Measurements from ENCODE around the gene FBXL17. TPM values are rescaled to one million over a fixed set of nuclear protein-coding genes. Genes with fewer than 3 reads are reported as not detected.
A peak's percentile ranks its signal among the peaks of the same experiment; 100 is the strongest.

Gene FBXL17
- total RNA-seq, 4 donors from 2014 or later = 14.4 to 22.0 (median 16.6) TPM

GRCh38 chr5:108367679-108368334 lies 14.1 kb downstream of the FBXL17 start:
- intact Hi-C loops (cut with DNase I) = no loop called here
- Histone ChIP-seq H3K27me3 (no peaks in the 10 kb centered on the region), H3K27ac (replicated peaks in 1 of 4) (no peak overlapping the region), H3K36me3 (peaks cover 0 to 9% (median 4%) of the 10 kb centered on the region in 4 donors), H3K4me1 (peaks cover 0 to 14% (median 11%) of the 10 kb centered on the region in 4 donors), H3K9me3 (peaks cover 0 to 9% (median 5%) of the 10 kb centered on the region in 4 donors), H3K4me3 (no peak overlapping the region)
- 87% methylated on average over 8 of the region's 8 CpGs for WGBS
- no peak for DNase-seq (ENCODE audit: extremely low spot score)
- TF ChIP-seq POLR2AphosphoS5 (IDR thresholded peaks at IDR 0.05) (no peak), POLR2A (IDR thresholded peaks at IDR 0.05; ENCODE audit: low read depth) (no peak), CTCF (IDR thresholded peaks at IDR 0.05) (no peak), EP300 (IDR thresholded peaks at IDR 0.05) (no peak)

GRCh38 chr5:108366500-108366899 lies 15.4 kb downstream of the FBXL17 start:
- intact Hi-C loops (cut with DNase I) = no loop called here
- Histone ChIP-seq H3K36me3 (peaks cover 0 to 9% (median 4%) of the 10 kb centered on the region in 4 donors), H3K27ac (replicated peaks in 1 of 4) (peak overlapping the region in 1 of 4 donors; percentile 25), H3K4me3 (no peak overlapping the region), H3K27me3 (no peaks in the 10 kb centered on the region), H3K4me1 (peaks cover 0 to 14% (median 11%) of the 10 kb centered on the region in 4 donors), H3K9me3 (no peaks in the 10 kb centered on the region)
- 50% methylated on average over 2 of the region's 2 CpGs for WGBS
- no peak for DNase-seq (ENCODE audit: extremely low spot score)
- TF ChIP-seq EP300 (IDR thresholded peaks at IDR 0.05) (no peak), POLR2AphosphoS5 (IDR thresholded peaks at IDR 0.05) (no peak), POLR2A (IDR thresholded peaks at IDR 0.05; ENCODE audit: low read depth) (no peak), CTCF (IDR thresholded peaks at IDR 0.05) (no peak)

GRCh38 chr5:108361771-108362170 lies 20.1 kb downstream of the FBXL17 start:
- TF ChIP-seq EP300 (IDR thresholded peaks at IDR 0.05) (no peak), POLR2AphosphoS5 (IDR thresholded peaks at IDR 0.05) (no peak), POLR2A (IDR thresholded peaks at IDR 0.05; ENCODE audit: low read depth) (no peak), CTCF (IDR thresholded peaks at IDR 0.05) (no peak)
- Histone ChIP-seq H3K27ac (replicated peaks in 1 of 4) (no peak overlapping the region), H3K36me3 (peaks cover 0 to 9% (median 4%) of the 10 kb centered on the region in 4 donors), H3K4me1 (peaks cover 0 to 9% (median 8%) of the 10 kb centered on the region in 4 donors), H3K9me3 (no peaks in the 10 kb centered on the region), H3K27me3 (no peaks in the 10 kb centered on the region), H3K4me3 (no peak overlapping the region)
- intact Hi-C loops (cut with DNase I) = no loop called here
- no peak for DNase-seq (ENCODE audit: extremely low spot score)
- 92% methylated on average over 2 of the region's 2 CpGs for WGBS

GRCh38 chr5:108361239-108361638 lies 20.7 kb downstream of the FBXL17 start:
- TF ChIP-seq POLR2AphosphoS5 (IDR thresholded peaks at IDR 0.05) (no peak), POLR2A (IDR thresholded peaks at IDR 0.05; ENCODE audit: low read depth) (no peak), CTCF (IDR thresholded peaks at IDR 0.05) (no peak), EP300 (IDR thresholded peaks at IDR 0.05) (no peak)
- WGBS = 95% methylated on average over 3 of the region's 3 CpGs

More at GRCh38 chr5:108361239-108361638, 20.7 kb downstream of the FBXL17 start:
- Histone ChIP-seq H3K27ac (replicated peaks in 1 of 4) (no peak overlapping the region), H3K36me3 (peaks cover 0 to 9% (median 4%) of the 10 kb centered on the region in 4 donors), H3K4me3 (no peak overlapping the region), H3K27me3 (no peaks in the 10 kb centered on the region), H3K9me3 (no peaks in the 10 kb centered on the region), H3K4me1 (peaks cover 0 to 4% (median 3%) of the 10 kb centered on the region in 4 donors)
- intact Hi-C loops (cut with DNase I) = no loop called here
- no peak for DNase-seq (ENCODE audit: extremely low spot score)

Data from esophagus muscularis mucosa (tissue), 4 donors.